GM12872 (cell line): ENCODE measurements around the gene CMYA5.

Source experiments
- TF ChIP-seq, protein P1 (sequence below): IDR thresholded peaks from 3 replicates; pipeline ENCODE4 v1.5.1; 2011; ENCODE audit warnings: low read depth, mild to moderate bottlenecking, low read length, moderate library complexity; ENCODE audit not compliant: insufficient read depth

The CMYA5 gene

DNA sequence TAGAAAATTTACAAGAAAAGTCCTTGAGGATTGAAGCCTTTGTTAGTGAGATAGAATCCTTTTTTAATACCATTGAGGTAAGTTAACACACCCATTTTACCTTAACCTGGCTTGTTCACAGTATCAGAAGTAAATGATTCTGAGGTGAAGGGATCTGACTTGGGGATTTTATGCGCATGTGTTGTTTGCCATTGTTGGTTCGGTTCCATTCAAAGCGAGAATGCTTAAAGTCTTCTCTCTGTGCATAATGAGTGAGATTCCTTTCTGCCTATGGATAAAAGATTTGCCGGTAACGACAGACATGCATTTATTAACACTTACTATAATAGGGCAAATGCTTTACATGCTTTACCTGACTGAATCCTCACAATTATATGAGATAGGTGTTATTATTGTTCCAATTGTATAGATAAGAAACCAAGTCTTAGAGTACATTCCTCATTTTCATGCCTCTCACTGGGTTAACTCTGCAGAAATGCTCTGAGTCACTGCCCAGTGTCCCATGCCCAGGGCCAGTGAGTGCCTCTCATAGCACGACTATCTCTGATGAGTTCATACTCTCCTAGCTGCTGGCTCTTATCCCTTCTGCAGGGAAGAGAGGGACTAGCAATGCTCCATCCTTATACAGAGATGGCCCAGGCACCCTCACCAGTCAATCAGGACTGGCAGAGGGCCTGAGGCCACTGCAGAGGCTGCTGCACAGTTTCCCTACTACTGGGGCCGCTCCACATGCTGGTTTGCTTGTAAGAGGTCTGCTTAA, 54.4 kb downstream of the CMYA5 start:
- TF ChIP-seq, protein P1, sequence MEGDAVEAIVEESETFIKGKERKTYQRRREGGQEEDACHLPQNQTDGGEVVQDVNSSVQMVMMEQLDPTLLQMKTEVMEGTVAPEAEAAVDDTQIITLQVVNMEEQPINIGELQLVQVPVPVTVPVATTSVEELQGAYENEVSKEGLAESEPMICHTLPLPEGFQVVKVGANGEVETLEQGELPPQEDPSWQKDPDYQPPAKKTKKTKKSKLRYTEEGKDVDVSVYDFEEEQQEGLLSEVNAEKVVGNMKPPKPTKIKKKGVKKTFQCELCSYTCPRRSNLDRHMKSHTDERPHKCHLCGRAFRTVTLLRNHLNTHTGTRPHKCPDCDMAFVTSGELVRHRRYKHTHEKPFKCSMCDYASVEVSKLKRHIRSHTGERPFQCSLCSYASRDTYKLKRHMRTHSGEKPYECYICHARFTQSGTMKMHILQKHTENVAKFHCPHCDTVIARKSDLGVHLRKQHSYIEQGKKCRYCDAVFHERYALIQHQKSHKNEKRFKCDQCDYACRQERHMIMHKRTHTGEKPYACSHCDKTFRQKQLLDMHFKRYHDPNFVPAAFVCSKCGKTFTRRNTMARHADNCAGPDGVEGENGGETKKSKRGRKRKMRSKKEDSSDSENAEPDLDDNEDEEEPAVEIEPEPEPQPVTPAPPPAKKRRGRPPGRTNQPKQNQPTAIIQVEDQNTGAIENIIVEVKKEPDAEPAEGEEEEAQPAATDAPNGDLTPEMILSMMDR = no peak

DNA sequence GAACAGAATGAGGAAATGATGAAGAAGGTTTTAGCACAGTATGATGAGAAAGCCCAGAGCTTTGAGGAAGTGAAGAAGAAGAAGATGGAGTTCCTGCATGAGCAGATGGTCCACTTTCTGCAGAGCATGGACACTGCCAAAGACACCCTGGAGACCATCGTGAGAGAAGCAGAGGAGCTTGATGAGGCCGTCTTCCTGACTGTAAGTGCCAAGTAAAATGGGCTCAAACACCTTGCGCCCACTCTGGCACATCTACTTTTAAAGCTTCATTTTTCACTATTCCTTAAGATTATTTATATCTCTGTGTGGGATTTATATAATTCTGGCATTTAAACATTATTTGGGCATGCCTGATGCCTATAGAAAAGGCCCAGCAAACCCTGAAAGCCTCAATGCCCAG, 55.6 kb downstream of the CMYA5 start:
- TF ChIP-seq, protein P1 = no peak

DNA sequence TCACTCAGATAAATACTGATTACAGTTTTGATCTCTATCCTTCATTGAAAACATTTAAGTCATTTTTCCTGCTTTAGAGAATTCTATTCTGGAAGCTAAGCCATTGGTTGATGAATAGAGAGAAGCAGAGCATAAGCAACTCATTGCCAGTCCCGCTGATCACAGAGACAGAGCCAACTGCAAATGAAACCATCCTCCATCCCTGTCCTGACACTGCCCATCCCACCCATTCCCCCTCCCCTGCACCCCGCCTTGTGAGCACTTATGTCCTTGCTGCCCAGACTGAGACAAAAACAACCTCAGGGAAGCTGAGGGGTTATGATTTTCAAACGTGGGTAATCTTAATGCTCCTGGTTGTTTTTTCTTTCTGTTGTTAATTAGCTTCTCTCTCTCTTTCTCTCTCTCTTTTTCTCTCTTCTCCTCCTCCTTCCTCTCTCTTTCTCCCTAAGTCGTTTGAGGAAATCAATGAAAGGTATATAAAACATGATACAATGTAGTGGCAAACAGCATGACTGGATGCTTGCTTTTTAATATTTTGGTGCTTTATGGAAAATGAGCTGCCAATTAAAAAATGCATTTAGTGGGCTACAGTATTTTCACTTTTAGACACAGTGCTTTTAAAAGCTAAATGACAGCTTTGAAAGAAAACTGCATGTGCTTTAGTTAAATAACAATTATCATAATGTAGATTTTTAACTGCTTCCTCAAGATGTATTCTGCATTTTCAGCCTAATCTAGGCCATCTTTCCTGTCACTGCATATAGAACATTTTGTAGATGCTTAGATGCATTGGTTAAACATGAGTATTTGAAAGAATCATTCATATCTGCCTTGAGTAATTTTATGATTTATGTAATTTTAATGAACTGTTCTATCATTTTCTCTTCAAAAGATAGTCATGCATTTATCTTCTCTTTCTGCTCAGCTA, 57.3 kb downstream of the CMYA5 start:
- TF ChIP-seq, protein P1 = no peak

DNA sequence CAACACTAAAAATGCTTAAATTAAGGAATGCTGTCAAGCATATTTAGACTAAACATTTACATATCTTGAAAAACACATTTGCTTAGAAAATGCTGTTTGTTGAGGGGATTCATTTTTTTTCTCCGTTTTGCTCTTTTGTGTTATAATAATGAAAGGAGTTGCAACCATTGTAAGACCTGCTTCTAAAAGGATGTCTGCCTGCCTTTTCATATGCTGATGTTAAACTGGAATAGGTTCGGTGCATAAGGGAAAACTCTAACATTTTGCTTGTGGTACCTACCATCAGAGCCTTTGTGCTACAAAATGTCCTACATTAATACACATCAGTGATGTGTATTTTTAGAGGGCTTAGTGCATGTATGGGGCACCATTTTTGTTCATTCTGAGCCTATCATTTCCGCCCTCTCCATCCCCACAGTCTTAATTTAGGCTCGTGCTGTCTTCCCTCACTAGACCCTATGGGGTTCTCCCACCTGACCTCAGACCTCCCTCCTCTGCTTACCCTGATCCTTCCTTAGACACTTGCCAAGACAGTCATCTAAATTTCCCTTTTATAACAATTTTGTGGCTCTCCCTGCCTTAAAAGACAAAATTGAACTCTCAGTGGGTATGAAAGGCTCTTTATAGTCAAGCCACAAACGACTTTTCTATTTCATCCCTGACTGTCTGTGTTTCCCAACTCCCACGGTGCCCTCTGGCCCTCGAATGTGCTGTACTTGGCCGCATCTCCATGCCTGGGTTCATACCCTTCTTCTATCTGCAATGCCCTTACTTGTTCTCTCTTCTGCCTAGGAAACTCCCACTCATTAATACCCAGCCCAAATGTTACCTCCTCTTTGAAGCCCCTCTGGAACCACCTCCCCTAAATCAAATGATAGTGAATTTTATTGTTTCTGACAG, 61.2 kb downstream of the CMYA5 start:
- TF ChIP-seq, protein P1 = no peak

DNA sequence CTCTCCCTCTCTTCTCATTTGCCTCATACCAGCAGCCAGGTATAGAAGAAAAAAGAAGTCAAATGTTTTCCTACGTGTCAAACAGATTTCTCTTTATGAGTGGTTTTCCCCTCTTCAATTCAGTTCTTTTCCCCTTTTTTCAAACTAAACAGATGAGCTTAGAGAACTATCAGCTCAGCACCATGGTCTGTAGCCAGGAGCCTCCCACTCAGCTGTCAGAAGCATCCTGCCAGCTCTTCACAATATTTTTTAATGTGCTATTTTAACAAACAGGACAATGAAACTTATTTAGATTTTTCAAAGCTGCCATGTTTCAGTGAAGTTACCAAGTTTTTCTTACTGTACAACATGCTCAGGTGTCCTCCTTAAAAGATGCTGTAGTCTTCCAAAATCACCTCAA, 63.5 kb downstream of the CMYA5 start:
- TF ChIP-seq, protein P1 = no peak

DNA sequence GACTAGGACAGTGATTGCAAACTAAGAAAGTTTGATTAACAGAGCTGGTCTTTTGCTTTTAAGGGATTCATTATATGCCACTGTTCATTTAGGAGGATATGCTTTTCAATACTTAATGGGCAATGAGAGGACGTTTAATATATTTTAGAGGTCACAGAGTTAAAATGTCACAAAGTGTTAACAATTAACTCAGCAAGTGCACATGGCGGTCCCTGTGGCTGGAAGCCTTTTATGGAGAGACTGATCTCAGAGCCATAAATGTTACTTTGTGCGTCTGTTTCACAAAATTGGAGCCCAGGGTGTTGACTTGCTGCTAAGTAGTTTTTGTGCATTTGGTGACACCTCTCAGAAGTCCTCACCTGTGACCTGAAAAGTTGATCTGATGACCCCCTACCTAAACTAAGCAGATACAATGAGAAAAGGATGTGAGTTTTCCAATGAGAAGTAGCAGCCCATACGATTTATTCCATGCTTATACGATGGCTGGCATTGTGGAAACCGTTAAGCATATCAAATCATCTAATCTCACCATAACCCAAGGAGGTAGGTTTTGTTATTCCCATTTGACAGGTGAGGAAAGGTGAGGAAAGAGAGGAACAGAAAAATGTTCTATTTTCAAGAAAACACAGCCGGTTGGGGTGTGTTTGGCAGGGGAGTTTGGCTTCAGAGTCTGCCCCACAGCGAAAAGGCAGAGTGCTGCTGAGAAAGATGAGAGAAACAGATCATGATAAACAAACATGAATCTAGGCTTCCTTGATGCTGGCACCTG, 64.4 kb downstream of the CMYA5 start:
- TF ChIP-seq, protein P1 = no peak
